ENCODE results near the gene SLC4A4.
"Not testable (repeated sequence)": the region's sequence is repeated elsewhere in the genome, so short reads cannot be mapped to it uniquely, and the experiment has no call there.

The SLC4A4 gene

GRCh38 chr4:71360844-71361243 is 22.0 kb downstream of the SLC4A4 start:
- DNase-seq = no peak

GRCh38 chr4:71361476-71361875 is 22.7 kb downstream of the SLC4A4 start:
- DNase-seq = no peak

- no peak for DNase-seq
These were observed 27.9 kb downstream of the SLC4A4 start for GRCh38 chr4:71366766-71367165.

- no peak for DNase-seq
These were observed 28.7 kb downstream of the SLC4A4 start for GRCh38 chr4:71367546-71367945.

GRCh38 chr4:71368906-71369305 is 30.1 kb downstream of the SLC4A4 start:
- DNase-seq = no peak

GRCh38 chr4:71369536-71369935 is 30.7 kb downstream of the SLC4A4 start:
- DNase-seq = no peak

GRCh38 chr4:71375494-71375893 is 36.7 kb downstream of the SLC4A4 start:
- no peak for DNase-seq

- no peak for DNase-seq
These were observed 38.7 kb downstream of the SLC4A4 start for GRCh38 chr4:71377561-71377960.

- no peak for DNase-seq
These were observed 40.3 kb downstream of the SLC4A4 start for GRCh38 chr4:71379126-71379525.

- DNase-seq = no peak
These were observed 42.0 kb downstream of the SLC4A4 start for GRCh38 chr4:71380788-71381187.

- no peak for DNase-seq
These were observed 43.5 kb downstream of the SLC4A4 start for GRCh38 chr4:71382125-71382899.

- DNase-seq = no peak
These were observed 44.2 kb downstream of the SLC4A4 start for GRCh38 chr4:71382900-71383560.

GRCh38 chr4:71383984-71384383 is 45.2 kb downstream of the SLC4A4 start:
- no peak for DNase-seq

GRCh38 chr4:71389149-71389827 is 50.5 kb downstream of the SLC4A4 start:
- no peak for DNase-seq

GRCh38 chr4:71392109-71392508 is 53.3 kb downstream of the SLC4A4 start:
- no peak for DNase-seq

- DNase-seq = no peak
These were observed 57.6 kb downstream of the SLC4A4 start for GRCh38 chr4:71396382-71396781.

GRCh38 chr4:71400810-71401209 is 62.0 kb downstream of the SLC4A4 start:
- DNase-seq = no peak

GRCh38 chr4:71402616-71403015 is 63.8 kb downstream of the SLC4A4 start:
- DNase-seq = no peak

GRCh38 chr4:71404049-71404448 is 65.2 kb downstream of the SLC4A4 start:
- DNase-seq = no peak

- DNase-seq = no peak
These were observed 67.0 kb downstream of the SLC4A4 start for GRCh38 chr4:71405791-71406190.

- no peak for DNase-seq
These were observed 67.7 kb downstream of the SLC4A4 start for GRCh38 chr4:71406459-71406963.

GRCh38 chr4:71408961-71409360 is 70.1 kb downstream of the SLC4A4 start:
- not testable (repeated sequence) for DNase-seq

- no peak for DNase-seq
These were observed 73.2 kb downstream of the SLC4A4 start for GRCh38 chr4:71411981-71412380.

- DNase-seq = no peak
These were observed 76.7 kb downstream of the SLC4A4 start for GRCh38 chr4:71415491-71415890.
